GM23338 (cell line): ENCODE measurements around the gene MFAP3L.

Experiments used
- CREB1 ChIP-seq: fragments of 250-450 bp; sonication (Bioruptor Pico); IDR thresholded peaks from 2 replicates; pipeline ENCODE4 v1.5.0; 2020; ENCODE audit warnings: low read depth, mild to moderate bottlenecking, moderate library complexity
- CTCF ChIP-seq, 2 experiments: fragments of 200-600 bp in 1 of 2; sonication (generic) in 1 of 2; conservative IDR thresholded peaks; 2 replicates each; pipeline versions ENCODE4 v1.5.1 to v1.6.1; 2016 to 2017; ENCODE audit warnings: antibody characterized with exemption in 2 of 2, low read depth in 2 of 2, mild to moderate bottlenecking in 2 of 2, moderate library complexity in 1 of 2
- ETS1 ChIP-seq: IDR thresholded peaks from 2 replicates; pipeline ENCODE4 v1.6.1; 2016; ENCODE audit warnings: antibody characterized with exemption
- EZH2 ChIP-seq: fragments of 200-600 bp; sonication (generic); IDR thresholded peaks from one replicate; pipeline ENCODE4 v1.8.0; 2017; ENCODE audit warnings: antibody characterized with exemption, mild to moderate bottlenecking, low read depth; ENCODE audit not compliant: unreplicated experiment
- EZH2phosphoT487 ChIP-seq: fragments of 200-600 bp; sonication (generic); IDR thresholded peaks from one replicate; pipeline ENCODE4 v1.8.1; 2018; ENCODE audit warnings: antibody characterized with exemption; ENCODE audit not compliant: unreplicated experiment
- JUNB ChIP-seq: IDR thresholded peaks from one replicate; pipeline ENCODE4 v1.6.1; 2016; ENCODE audit warnings: antibody characterized with exemption; ENCODE audit not compliant: unreplicated experiment
- NANOG ChIP-seq: IDR thresholded peaks from 2 replicates; pipeline ENCODE4 v1.6.1; 2016; ENCODE audit warnings: antibody characterized with exemption, borderline replicate concordance
- POLR2AphosphoS5 ChIP-seq: IDR thresholded peaks from 2 replicates; pipeline ENCODE4 v1.6.1; 2016; ENCODE audit warnings: antibody characterized with exemption, low read depth
- STAT1 ChIP-seq: IDR thresholded peaks from one replicate; pipeline ENCODE4 v1.6.1; 2016; ENCODE audit warnings: antibody characterized with exemption; ENCODE audit not compliant: unreplicated experiment
- ZNF114 ChIP-seq: fragments of 250-450 bp; sonication (Bioruptor Pico); IDR thresholded peaks from 2 replicates; pipeline ENCODE4 v1.5.0; 2020; ENCODE audit warnings: mild to moderate bottlenecking, moderate library complexity
- ZNF331 ChIP-seq: fragments of 250-450 bp; sonication (Bioruptor Pico); IDR thresholded peaks from 2 replicates; pipeline ENCODE4 v1.5.0; 2020; ENCODE audit warnings: low read depth, mild to moderate bottlenecking, moderate library complexity
- TF ChIP-seq, protein P1 (sequence below): IDR thresholded peaks from one replicate; pipeline ENCODE4 v1.6.1; 2018; ENCODE audit warnings: antibody characterized with exemption; ENCODE audit not compliant: unreplicated experiment
- TF ChIP-seq, protein P2 (sequence below): fragments of 250-450 bp; sonication (Bioruptor Pico); IDR thresholded peaks from 2 replicates; pipeline ENCODE4 v1.5.0; 2020; ENCODE audit warnings: mild to moderate bottlenecking, moderate library complexity

DNA sequence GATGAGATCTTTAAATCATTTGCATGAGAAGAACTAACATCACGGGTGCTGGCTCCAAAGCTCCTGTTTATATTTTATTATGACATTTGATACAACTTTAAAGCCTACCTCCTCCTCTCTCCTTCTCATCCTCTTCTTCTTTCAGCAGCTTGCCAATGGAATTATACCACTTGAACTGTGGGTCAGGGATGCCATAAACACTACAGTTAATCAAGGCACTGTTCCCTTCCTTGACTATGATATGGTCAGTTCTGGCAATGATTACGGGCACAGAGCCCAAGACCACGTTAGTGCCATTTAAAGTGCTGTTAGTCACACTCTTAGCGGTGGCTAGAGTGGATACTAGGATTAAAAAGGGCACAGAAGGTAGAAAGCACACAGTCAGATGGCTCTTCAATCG is 20.7 kb downstream of the MFAP3L start:
- TF ChIP-seq CTCF (conservative IDR thresholded peaks at IDR 0.05; ENCODE audit: low read depth in 2 of 2) = no peak
- no peak for TF ChIP-seq POLR2AphosphoS5
- TF ChIP-seq ETS1 = no peak
- no peak for TF ChIP-seq CREB1 (CRISPR knock-in tag)
- TF ChIP-seq, protein P1, sequence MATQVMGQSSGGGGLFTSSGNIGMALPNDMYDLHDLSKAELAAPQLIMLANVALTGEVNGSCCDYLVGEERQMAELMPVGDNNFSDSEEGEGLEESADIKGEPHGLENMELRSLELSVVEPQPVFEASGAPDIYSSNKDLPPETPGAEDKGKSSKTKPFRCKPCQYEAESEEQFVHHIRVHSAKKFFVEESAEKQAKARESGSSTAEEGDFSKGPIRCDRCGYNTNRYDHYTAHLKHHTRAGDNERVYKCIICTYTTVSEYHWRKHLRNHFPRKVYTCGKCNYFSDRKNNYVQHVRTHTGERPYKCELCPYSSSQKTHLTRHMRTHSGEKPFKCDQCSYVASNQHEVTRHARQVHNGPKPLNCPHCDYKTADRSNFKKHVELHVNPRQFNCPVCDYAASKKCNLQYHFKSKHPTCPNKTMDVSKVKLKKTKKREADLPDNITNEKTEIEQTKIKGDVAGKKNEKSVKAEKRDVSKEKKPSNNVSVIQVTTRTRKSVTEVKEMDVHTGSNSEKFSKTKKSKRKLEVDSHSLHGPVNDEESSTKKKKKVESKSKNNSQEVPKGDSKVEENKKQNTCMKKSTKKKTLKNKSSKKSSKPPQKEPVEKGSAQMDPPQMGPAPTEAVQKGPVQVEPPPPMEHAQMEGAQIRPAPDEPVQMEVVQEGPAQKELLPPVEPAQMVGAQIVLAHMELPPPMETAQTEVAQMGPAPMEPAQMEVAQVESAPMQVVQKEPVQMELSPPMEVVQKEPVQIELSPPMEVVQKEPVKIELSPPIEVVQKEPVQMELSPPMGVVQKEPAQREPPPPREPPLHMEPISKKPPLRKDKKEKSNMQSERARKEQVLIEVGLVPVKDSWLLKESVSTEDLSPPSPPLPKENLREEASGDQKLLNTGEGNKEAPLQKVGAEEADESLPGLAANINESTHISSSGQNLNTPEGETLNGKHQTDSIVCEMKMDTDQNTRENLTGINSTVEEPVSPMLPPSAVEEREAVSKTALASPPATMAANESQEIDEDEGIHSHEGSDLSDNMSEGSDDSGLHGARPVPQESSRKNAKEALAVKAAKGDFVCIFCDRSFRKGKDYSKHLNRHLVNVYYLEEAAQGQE = no peak
- no peak for TF ChIP-seq EZH2
- TF ChIP-seq EZH2phosphoT487 = no peak
- no peak for TF ChIP-seq ZNF331
- TF ChIP-seq JUNB = no peak
- no peak for TF ChIP-seq STAT1
- no peak for TF ChIP-seq NANOG
- TF ChIP-seq, protein P2, sequence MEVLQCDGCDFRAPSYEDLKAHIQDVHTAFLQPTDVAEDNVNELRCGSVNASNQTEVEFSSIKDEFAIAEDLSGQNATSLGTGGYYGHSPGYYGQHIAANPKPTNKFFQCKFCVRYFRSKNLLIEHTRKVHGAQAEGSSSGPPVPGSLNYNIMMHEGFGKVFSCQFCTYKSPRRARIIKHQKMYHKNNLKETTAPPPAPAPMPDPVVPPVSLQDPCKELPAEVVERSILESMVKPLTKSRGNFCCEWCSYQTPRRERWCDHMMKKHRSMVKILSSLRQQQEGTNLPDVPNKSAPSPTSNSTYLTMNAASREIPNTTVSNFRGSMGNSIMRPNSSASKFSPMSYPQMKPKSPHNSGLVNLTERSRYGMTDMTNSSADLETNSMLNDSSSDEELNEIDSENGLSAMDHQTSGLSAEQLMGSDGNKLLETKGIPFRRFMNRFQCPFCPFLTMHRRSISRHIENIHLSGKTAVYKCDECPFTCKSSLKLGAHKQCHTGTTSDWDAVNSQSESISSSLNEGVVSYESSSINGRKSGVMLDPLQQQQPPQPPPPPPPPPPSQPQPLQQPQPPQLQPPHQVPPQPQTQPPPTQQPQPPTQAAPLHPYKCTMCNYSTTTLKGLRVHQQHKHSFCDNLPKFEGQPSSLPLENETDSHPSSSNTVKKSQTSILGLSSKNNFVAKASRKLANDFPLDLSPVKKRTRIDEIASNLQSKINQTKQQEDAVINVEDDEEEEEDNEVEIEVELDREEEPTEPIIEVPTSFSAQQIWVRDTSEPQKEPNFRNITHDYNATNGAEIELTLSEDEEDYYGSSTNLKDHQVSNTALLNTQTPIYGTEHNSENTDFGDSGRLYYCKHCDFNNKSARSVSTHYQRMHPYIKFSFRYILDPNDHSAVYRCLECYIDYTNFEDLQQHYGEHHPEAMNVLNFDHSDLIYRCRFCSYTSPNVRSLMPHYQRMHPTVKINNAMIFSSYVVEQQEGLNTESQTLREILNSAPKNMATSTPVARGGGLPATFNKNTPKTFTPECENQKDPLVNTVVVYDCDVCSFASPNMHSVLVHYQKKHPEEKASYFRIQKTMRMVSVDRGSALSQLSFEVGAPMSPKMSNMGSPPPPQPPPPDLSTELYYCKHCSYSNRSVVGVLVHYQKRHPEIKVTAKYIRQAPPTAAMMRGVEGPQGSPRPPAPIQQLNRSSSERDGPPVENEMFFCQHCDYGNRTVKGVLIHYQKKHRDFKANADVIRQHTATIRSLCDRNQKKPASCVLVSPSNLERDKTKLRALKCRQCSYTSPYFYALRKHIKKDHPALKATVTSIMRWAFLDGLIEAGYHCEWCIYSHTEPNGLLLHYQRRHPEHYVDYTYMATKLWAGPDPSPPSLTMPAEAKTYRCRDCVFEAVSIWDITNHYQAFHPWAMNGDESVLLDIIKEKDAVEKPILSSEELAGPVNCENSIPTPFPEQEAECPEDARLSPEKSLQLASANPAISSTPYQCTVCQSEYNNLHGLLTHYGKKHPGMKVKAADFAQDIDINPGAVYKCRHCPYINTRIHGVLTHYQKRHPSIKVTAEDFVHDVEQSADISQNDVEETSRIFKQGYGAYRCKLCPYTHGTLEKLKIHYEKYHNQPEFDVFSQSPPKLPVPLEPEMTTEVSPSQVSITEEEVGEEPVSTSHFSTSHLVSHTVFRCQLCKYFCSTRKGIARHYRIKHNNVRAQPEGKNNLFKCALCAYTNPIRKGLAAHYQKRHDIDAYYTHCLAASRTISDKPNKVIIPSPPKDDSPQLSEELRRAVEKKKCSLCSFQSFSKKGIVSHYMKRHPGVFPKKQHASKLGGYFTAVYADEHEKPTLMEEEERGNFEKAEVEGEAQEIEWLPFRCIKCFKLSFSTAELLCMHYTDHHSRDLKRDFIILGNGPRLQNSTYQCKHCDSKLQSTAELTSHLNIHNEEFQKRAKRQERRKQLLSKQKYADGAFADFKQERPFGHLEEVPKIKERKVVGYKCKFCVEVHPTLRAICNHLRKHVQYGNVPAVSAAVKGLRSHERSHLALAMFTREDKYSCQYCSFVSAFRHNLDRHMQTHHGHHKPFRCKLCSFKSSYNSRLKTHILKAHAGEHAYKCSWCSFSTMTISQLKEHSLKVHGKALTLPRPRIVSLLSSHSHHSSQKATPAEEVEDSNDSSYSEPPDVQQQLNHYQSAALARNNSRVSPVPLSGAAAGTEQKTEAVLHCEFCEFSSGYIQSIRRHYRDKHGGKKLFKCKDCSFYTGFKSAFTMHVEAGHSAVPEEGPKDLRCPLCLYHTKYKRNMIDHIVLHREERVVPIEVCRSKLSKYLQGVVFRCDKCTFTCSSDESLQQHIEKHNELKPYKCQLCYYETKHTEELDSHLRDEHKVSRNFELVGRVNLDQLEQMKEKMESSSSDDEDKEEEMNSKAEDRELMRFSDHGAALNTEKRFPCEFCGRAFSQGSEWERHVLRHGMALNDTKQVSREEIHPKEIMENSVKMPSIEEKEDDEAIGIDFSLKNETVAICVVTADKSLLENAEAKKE = no peak
- no peak for TF ChIP-seq ZNF114 (CRISPR knock-in tag)
